GM18867 (cell line): ENCODE results near the gene SYNDIG1.

Experiments
- ATAC-seq: cut with Tn5 transposase; IDR thresholded peaks from one replicate; pipeline ENCODE4 v1.9.1; 2021; ENCODE audit warnings: mild to moderate bottlenecking, moderate library complexity; ENCODE audit not compliant: unreplicated experiment

Gene SYNDIG1

GRCh38 chr20:24651171-24651975 lies 181.9 kb downstream of the SYNDIG1 start:
- no peak for ATAC-seq

GRCh38 chr20:24651976-24652345 lies 182.5 kb downstream of the SYNDIG1 start:
- ATAC-seq = no peak

- ATAC-seq = no peak
These were observed 183.9 kb downstream of the SYNDIG1 start for GRCh38 chr20:24653306-24653705.

GRCh38 chr20:24654425-24654824 lies 185.0 kb downstream of the SYNDIG1 start:
- no peak for ATAC-seq

- no peak for ATAC-seq
These were observed 187.0 kb downstream of the SYNDIG1 start for GRCh38 chr20:24656391-24656790.

- ATAC-seq = no peak
These were observed 187.8 kb downstream of the SYNDIG1 start for GRCh38 chr20:24657196-24657595.

- no peak for ATAC-seq
These were observed 188.6 kb downstream of the SYNDIG1 start for GRCh38 chr20:24657878-24658620.

GRCh38 chr20:24658920-24659660 lies 189.7 kb downstream of the SYNDIG1 start:
- ATAC-seq = no peak

- no peak for ATAC-seq
These were observed 190.4 kb downstream of the SYNDIG1 start for GRCh38 chr20:24659835-24660234.

- ATAC-seq = no peak
These were observed 191.2 kb downstream of the SYNDIG1 start for GRCh38 chr20:24660651-24661050.

- no peak for ATAC-seq
These were observed 191.8 kb downstream of the SYNDIG1 start for GRCh38 chr20:24661255-24661654.

GRCh38 chr20:24662322-24662721 lies 192.9 kb downstream of the SYNDIG1 start:
- no peak for ATAC-seq

GRCh38 chr20:24662752-24663365 lies 193.4 kb downstream of the SYNDIG1 start:
- ATAC-seq = no peak

GRCh38 chr20:24663496-24663895 lies 194.1 kb downstream of the SYNDIG1 start:
- ATAC-seq = no peak

- ATAC-seq = no peak
These were observed 195.0 kb downstream of the SYNDIG1 start for GRCh38 chr20:24664266-24664986.

- ATAC-seq = no peak
These were observed 195.8 kb downstream of the SYNDIG1 start for GRCh38 chr20:24665196-24665595.

GRCh38 chr20:24665741-24666191 lies 196.3 kb downstream of the SYNDIG1 start:
- ATAC-seq = no peak

GRCh38 chr20:24667689-24668383 lies 198.4 kb downstream of the SYNDIG1 start:
- no peak for ATAC-seq

GRCh38 chr20:24668384-24668702 lies 198.9 kb downstream of the SYNDIG1 start:
- ATAC-seq = no peak

- ATAC-seq = no peak
These were observed 199.4 kb downstream of the SYNDIG1 start for GRCh38 chr20:24668791-24669190.
